HS-27A (cell line): ENCODE data around the gene DGKE.

ENCODE experiments used
- DNase-seq: peaks from one replicate; pipeline ENCODE4 v3.0.0-alpha.2; 2012; ENCODE audit warnings: low read depth, missing footprints

DGKE gene

DNA sequence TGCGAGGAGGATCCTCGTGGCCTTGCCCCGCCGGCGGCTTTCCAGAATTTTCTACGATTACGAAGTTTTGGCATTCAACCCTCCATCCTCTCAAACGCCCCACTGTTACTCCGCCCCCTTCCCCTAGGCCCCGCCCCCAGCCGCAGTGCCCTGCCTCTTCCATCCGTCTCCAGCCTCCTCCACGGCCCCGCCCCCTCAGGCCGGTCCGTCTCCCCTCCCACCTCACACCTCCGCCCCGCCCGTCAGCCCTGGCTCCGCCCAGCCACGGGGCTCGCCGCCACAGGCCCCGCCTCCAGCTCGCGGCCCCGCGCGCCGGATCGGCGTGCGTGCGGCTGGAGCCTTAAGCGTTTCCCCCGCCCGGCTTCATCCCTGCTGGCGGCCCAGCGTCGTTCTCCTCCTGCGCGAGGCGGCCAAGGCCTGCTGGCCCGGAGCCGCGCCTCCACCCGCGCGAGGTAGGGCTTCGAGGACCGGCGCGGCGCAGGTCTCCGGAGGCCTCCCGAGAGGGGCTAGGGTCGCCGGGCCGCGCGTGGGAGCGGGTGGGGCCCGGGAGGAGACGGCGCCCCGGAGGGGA, at the start of gene DGKE, which contains the start of gene C17orf67:
Gene DGKE (plus strand): TSS at position 343 of the 571 bp plus-strand sequence. CDS start 645 bp downstream, outside the sequence.
Gene C17orf67 (minus strand): TSS at position 112 of the 571 bp plus-strand sequence. CDS start 18,110 bp downstream, outside the sequence.
- DNase-seq, result peak; percentile 79

DNA sequence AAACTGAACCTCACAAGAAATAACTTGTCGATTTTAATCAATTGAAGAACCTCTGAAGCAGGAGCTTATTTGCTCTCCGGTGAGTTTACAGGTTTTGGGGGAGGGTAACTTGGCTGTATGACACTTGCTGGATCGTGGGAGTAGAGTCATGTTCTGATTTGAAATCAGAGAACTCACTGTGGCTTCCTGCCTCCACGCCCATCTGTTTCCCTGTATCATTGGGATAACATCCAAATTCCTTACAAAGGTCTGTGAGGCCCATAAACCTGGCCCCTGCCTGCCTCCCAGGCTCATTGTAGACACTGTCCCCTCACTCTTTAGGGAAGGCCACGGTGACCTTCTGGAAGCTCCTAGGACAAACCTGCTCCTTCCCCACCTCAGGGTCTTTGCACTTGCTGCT, 48.5 kb upstream of the DGKE start:
- DNase-seq, result no peak

DNA sequence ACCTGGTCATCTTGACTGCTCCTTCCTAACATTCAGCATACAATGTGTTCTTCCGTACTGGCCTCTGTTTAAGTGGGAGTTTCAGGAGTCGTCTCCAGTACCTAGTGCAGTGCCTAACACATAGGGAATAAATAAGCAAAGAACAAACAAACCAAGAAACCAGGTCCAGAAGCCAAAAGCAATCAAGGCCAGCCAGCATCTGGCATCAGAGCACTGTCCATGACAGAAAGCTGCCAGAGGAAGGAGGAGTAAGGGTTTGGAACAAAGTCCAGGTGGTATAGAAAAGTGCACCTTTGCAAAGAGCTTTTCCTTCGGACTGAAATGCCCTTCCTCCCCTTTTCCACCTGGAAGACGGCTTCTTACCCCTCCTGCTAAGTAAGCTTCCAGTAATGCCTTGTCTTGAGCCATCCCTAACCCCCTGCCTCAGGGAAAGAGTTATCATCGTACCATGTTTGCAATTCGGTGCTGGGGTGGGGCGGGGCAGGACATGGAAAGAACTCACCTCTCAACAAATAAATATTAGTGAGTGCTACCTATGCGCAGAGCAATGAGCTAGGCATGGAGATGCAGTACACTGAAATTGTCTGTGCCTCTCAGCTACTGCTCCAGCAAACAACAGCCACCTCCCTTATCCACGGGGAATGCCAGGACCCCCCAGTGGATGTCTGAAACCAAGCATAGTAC, 47.8 kb upstream of the DGKE start:
- DNase-seq, result no peak

DNA sequence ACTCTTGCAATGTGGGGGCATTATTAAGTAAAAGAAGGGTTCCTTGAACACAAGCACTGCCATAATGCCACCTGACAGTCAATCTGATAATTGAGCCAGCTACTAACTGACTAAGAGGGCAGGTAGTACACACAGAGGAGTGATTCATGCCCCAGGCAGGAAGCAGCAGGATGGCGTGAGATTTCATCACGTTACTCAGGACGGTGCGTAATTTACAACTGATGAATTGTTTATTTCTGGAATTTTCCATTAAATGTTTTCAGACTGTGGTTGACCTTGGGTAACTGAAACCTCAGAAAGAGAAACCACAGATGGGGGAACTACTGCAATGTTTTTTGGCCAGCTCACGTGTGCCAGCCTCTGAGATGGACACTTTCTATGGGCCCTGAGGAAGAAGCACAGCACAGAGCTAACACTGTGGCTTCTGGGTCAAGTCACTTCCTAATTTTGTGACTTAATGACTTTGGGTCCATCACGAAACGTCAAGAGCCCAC, 46.9 kb upstream of the DGKE start:
- DNase-seq, result peak; percentile 88

DNA sequence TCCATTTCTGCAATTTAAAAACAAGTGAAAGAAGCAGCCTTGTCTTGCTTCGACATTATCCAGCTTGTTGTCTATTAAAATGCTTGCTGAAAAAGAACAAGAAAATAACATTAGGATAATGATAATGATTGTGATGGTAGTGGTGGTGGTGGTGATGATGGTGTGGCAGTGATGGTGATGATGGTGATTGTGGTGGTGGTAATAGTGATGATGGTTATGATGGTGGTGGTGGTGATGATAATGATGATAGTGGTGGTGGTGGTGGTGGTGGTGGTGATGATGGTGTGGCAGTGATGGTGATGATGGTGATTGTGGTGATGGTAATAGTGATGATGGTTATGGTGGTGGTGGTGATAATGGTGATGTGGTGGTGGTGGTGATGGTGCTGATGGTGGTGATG, 41.7 kb upstream of the DGKE start:
- DNase-seq, result no peak

DNA sequence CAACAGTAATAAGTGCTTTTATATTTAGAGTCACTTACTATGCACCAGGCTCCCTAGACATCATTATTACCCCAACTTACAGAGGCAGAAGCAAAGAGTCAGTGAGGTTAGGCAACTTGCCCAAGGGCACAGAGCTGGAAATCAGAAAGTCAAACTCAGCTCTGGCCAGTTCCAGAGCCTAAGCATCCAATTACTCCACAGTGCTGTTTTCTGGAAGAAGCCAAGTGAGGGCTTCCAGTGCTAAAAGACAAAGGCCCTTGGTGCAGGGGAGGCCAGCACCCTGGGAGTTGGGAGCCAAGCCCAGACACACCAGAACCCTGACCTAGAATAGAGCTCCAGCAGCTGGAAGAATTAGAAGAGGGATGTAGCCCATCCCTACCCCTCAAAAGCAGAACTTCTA, 40.4 kb upstream of the DGKE start:
- DNase-seq, result no peak

DNA sequence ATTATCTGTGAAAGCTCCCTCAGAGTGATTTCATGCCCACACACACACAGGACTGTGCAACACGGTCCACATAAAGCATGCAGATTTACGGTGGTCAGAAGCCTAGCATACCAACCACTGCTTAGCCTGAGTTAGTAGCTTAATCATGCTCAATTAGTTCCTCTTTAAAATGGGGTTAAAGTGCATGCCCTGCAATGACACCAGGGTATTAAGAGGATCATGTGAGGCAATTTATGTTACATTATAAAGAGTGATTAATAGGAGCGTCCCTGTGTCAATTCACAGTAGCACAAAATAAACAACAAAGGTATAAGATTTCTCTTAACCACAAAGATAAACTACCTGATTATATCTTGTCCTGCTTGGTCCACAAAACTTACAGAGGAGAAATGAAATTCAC, 40.0 kb upstream of the DGKE start:
- DNase-seq, result no peak

DNA sequence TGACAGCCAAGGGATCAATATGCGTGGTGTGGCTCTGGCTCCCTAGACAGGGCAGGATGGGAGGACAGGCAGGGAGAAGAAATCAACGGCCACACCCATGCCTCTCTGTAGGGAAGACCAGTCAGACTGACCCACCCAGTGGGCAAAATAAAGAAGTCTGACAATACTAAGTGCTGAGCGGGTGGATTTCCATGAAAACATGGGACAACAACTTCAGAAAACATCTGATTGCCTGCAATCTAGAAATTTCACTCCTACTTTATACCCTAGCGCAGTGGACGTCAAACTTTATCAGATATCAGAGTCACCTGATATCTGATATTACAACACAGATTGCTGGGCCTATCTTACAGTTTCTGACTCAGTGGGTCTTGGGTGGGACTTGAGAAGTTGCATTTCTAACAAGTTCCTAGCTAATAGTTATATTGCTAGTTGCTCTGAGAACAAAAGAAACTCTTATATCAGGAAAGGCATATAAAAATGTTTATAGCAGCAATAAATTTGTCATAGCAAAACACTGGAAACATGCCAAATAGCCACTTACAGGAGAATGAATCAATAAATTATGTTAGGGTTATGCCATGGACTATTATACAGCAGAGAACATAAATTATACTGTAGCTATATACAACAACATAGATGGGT, 38.6 kb upstream of the DGKE start:
- no peak for DNase-seq

DNA sequence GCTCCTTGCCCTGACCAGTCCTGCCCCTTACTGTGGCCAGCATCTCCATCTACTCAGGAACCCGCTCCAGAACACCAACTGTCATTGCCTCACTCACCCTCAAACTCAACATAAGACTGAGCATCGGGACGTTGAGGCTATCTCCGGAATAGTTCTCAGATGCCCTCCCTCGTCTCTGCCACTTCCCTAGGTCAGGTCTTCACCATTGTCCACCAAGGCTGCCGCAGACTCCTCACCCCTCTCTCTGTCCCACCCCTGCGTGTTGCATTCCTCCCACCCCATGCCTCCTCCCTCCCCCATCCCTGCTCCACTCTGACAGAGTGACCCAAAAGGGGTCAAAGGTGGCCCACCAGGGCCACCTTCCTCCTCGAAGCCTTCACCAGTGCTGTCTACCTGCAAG, 37.4 kb upstream of the DGKE start:
- DNase-seq, result no peak

DNA sequence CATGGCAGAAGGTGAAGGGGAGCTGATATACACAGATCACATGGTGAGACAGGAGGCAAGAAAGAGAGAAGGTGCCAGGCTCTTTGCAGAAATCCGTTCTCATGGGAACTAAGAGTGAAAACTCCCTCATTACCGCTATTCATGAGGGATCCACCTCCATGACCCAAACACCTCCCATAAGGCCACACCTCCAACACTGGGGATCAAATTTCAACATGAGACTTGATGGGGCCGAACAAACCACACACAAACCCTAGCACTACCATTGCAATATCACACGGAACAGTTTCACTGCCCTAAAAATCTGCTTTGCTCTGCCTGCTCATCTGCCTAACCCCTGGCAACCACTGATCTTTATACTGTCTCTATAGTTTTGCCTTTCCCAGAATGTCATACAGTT, 35.0 kb upstream of the DGKE start:
- DNase-seq, result no peak

DNA sequence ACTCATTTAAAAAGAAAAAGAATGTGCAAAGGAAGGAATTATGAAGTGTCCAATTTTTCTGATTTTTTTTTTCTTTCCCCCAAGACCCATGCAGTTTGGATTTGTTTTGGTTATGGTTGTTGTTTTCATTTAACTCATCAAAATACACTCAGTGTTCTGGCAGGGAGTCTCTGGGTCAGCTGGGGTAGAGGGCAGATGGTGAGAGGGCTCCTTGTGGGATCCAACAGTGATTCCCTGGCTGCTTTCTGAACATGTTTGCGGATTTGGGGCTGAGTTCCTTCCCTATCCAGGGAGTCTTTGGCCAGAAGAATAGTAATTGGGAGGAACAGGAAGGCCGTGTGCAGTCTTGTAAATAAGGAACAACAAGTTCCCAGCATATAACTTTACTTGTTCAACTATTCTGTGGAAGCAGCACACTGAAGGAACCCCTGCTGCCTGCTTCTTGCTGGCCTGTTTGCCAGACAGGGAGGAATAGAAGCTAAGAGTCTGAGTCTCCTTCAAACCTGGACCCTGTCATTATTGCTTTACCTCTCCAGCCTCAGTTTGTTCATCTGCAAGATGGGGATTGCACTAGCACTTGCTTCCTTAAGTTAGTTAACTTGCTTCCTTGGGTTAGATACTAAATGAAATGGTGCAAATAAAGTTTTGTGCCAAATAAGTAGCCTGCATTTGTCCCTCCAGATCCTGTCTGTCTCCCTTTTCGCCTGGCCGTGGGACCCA, 32.3 kb upstream of the DGKE start:
- DNase-seq, result no peak

DNA sequence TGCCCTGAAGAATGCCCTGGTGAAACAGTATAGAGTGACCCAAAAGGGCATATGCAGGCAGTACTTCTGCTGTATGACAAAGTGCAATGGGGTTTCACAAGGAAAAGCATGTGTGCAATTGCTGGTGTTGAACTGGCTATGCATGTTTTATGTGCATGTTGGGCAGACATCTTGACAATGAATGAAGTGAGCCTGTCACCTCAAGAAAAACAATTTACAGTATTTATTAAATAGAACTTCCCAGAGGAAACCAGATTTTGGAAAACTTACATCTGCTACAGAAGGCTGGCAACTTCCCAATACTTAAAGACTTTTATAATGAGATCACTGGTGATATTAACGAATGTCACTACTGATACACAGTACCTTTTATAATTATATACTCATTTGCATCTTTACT, 30.9 kb upstream of the DGKE start:
- no peak for DNase-seq

DNA sequence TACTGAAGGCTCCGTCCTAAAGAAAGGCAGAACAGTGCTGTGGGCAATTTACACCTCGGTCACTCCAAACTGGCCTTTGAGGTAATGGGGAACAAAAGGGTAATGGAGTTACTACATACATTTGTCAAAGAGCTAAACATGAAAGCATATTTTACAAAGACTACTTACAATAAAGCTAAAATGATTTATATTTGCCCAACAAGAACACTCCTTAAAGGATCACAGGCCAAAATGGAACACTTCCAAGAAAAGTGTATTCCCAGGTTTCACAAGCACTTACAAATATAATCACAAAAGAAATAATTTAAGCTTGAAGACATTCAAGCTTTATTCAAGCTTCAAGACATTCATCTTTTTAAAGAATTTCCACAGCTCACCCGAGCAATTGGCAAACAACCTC, 29.5 kb upstream of the DGKE start:
- DNase-seq, result no peak

DNA sequence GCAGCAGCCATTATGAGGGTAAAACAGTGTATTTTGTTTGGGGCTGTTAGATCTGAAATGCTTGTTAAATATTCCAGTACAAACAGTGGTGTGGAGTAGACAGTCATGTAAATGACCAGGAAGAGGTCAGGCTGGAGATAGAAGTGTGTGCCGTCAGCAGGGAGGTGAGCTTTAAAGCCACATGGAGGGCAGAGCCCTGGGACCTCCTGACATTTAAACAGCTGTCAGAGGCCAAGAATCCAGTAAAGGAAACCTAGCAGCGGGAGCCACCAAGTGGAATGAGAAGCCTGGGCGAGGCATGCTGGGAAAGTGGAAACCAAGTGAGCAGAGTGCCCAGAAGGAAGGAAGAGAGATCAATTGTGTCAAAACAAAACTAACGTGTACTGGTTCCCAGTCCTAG, 27.0 kb upstream of the DGKE start:
- DNase-seq, result no peak

DNA sequence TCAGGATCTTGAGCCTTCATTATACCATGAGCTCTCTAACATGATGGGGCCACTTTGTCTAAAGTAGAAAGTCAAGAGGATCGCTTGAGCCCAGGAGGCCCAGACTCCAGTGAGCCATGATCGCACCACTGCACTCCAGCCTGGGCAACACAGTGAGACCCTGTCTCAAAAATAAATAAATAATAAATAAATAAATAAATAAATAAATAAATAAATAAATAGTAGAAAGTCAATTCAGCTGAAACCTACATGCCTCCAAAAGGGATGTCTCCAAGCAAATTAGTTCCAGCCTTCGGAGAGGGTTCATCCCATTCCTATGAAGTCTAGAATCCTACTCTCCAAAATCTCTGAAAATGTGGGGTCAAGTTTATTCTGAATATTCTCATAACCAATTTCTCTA, 26.2 kb upstream of the DGKE start:
- no peak for DNase-seq

DNA sequence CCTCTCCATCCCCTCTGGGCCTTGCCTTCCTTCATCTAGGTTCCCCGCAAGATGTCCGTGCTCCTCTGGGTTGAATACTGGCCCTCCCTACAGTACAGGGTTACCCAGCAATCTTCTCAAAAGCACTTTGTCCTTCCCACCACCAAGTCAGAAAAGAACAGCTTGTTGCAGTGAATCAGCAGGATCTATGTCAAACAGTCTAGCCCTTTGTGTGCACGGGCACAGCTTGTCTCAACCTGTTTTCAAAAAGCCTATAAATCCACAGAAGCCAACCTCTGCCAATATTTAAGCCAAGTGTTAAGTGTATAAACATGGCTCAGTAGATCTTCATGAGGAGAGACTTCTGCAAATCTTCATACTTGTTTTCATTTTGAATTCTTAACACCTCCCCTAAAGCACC, 25.4 kb upstream of the DGKE start:
- DNase-seq, result no peak

DNA sequence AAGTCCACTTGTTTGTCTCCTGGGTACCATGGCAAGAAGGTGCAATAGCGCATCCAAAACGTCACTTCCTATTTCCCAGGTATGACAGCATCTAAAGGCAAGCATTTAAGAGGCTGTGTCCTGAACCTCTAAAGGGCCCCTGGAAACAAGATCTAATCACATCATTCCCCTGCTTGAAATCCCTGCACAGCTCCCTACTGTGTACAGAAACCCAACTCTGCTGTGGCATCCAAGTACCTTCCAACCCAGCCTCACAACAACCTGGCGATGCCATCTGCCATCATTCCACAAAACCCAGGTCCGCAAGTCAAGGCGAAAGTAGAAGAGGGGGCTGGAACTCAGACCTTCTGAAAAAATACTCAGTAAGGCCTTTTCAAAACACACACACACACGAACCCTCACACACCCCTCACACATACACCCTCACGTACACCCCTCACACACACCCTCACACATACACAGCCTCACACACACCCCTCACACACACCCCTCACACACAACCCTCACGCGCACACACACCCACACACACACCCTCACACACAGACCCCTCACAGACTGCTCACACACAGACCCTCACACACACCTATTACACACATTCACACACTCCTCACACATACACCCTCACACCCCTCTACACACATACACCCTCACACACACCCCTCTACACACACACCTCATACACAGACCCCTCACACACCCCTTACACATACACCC, 24.7 kb upstream of the DGKE start:
- DNase-seq, result no peak

DNA sequence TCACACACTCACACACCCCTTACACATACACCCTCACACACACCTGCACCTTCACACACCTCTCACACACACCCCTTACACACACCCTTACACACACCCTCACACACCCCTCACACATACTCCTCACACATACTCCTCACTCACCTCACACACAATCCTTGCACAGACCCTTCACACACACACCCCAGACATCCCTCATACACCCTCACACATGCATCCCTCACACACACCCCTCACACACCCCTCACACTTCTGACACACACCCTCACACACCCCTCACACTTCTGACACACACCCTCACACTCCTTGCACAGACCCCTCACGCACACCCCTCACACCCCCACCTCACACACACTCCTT, 24.2 kb upstream of the DGKE start:
- no peak for DNase-seq

DNA sequence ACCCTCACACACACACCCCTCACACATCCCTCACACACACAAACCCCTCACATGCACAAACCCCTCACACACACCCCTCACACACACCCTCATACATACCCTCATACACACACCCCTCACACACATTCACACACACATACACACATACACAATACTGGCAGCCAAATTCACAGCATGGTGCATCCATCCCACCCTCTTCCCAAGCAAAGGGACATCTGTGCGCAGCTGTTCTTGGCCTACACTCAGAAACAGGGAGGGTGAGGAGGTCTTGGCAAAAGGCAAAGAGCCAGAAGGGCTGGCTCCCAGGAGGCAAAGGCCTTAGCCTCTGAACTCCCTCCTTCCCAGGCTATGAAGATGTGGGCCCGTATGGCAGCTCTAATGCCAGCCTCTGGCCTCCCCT, 23.6 kb upstream of the DGKE start:
- no peak for DNase-seq

DNA sequence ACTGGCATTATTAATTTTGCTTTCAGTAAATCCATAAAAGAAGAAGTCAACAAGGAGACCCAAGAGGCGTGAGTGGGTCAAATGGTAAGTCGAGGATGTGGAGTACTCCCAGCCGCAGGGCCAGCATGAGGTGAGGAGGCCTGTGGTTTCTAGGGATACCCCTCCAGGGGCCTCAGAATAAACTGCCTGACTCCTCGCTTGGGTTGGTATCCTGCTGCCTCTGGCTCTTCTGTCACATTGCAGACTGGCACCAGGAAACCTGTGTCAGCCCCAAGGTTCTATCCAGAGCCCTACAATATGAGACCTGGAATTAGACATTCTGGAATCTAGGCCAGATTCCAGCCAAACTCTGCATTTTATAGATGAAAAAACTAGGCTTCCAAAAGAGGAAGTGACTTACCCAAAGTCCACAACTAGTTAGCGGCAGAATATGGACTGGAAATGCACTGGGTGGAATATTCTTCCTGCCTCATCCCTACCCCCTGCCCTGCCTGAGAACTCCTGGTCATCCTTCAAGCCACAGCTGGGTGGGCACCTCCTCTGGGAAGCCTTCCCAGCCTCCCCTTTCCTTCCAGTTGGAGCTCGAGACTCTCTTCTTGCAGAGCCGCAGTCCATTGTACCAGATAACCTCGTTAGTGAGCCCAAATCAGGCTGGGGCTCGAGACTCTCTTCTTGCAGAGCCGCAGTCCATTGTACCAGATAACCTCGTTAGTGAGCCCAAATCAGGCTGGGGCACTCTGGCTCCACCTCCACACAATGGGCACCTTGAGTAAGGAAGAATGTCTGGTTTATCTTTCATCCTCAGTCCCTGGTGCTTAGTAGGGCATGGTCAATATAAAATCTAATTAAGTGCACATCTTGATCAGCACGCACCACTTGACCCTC, 22.8 kb upstream of the DGKE start:
- no peak for DNase-seq

DNA sequence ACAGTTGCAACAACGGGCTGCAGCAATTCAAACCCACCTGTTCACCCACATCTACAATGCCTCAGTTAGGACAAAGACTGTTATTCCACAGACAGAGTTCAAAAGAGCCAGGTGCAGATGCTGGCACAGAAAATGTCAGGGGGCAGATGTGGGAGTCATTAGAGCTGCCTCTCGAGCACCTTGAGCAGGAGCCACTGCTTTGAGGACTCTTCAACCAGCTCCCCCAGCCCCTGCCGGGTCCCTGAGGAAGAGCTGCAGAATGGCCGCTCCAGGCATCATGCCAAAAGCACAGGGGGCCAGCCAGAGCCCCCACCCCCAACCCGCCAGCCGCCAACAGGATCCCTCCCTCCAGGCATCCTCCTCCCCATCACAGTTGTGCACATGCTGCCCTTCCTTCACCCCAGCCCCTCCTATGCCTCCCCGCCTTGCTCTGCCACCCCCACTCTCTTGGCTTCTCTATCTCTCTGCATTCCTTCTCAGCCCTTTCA, 21.0 kb upstream of the DGKE start:
- no peak for DNase-seq
